Mesothelial cell of epicardium (in vitro differentiated cells): ENCODE measurements around the gene CCDC63. TPM values are rescaled to one million over a fixed set of nuclear protein-coding genes. Genes with fewer than 3 reads are reported as not detected.

ENCODE experiments used
- DNase-seq, 2 experiments: peaks; one replicate each; pipeline ENCODE4 v3.0.0; 2021; ENCODE audit warnings: low spot score in 2 of 2; ENCODE audit not compliant: unreplicated experiment in 2 of 2
- H3K27ac Mint-ChIP-seq: 2 replicates; pipeline ENCODE4 v1.8.0; 2021; ENCODE audit warnings: mixed read lengths
- H3K27me3 Mint-ChIP-seq: 2 replicates; pipeline ENCODE4 v1.8.0; 2021; ENCODE audit warnings: low read depth, mixed read lengths
- H3K36me3 Mint-ChIP-seq: 2 replicates; pipeline ENCODE4 v1.8.0; 2021; ENCODE audit warnings: mixed read lengths
- H3K4me1 Mint-ChIP-seq: 2 replicates; pipeline ENCODE4 v1.8.0; 2021; ENCODE audit warnings: mixed read lengths
- H3K4me3 Mint-ChIP-seq: 2 replicates; pipeline ENCODE4 v1.8.0; 2021; ENCODE audit warnings: mild to moderate bottlenecking, moderate library complexity, mixed read lengths
- H3K9me3 Mint-ChIP-seq: 2 replicates; pipeline ENCODE4 v1.8.0; 2021; ENCODE audit warnings: mixed read lengths
- CTCF ChIP-seq: fragments of 200-600 bp; sonication (generic); IDR thresholded peaks from one replicate; pipeline ENCODE4 v1.5.0; 2021; ENCODE audit warnings: antibody characterized with exemption; ENCODE audit not compliant: unreplicated experiment
- total RNA-seq: library from RNA; stranded (reverse); gene quantifications from 3 replicates; pipeline ENCODE4 v1.2.1, GENCODE V29; 2021

The CCDC63 gene
- total RNA-seq, 1 donor from 2014 or later, result not detected

GRCh38 chr12:110901401-110901800 lies 54.6 kb downstream of the CCDC63 start:
- H3K9me3 Mint-ChIP-seq, result no peaks in the 10 kb centered on the region
- no peaks in the 10 kb centered on the region for H3K4me1 Mint-ChIP-seq
- H3K4me3 Mint-ChIP-seq, result no peak overlapping the region
- peaks cover 7% of the 10 kb centered on the region for H3K27me3 Mint-ChIP-seq
- no peak for DNase-seq
- no peak overlapping the region for H3K27ac Mint-ChIP-seq
- H3K36me3 Mint-ChIP-seq, result no peaks in the 10 kb centered on the region
- TF ChIP-seq CTCF, result no peak

GRCh38 chr12:110903511-110903910 lies 56.7 kb downstream of the CCDC63 start:
- Mint-ChIP-seq H3K36me3 (no peaks in the 10 kb centered on the region), H3K9me3 (no peaks in the 10 kb centered on the region)

GRCh38 chr12:110906083-110906482 lies 59.3 kb downstream of the CCDC63 start:
- Mint-ChIP-seq H3K4me1 (no peaks in the 10 kb centered on the region), H3K27me3 (peaks cover 7% of the 10 kb centered on the region), H3K4me3 (no peak overlapping the region), H3K36me3 (no peaks in the 10 kb centered on the region), H3K27ac (no peak overlapping the region), H3K9me3 (no peaks in the 10 kb centered on the region)
- TF ChIP-seq CTCF, result no peak
- no peak for DNase-seq

More at GRCh38 chr12:110903511-110903910, 56.7 kb downstream of the CCDC63 start:
- TF ChIP-seq CTCF, result no peak
- no peak overlapping the region for H3K4me3 Mint-ChIP-seq
- H3K27me3 Mint-ChIP-seq, result peaks cover 7% of the 10 kb centered on the region
- H3K4me1 Mint-ChIP-seq, result no peaks in the 10 kb centered on the region
- no peak for DNase-seq
- no peak overlapping the region for H3K27ac Mint-ChIP-seq

- Mint-ChIP-seq H3K27me3 (peaks cover 7% of the 10 kb centered on the region), H3K27ac (no peak overlapping the region), H3K9me3 (no peaks in the 10 kb centered on the region), H3K36me3 (no peaks in the 10 kb centered on the region), H3K4me3 (no peak overlapping the region), H3K4me1 (no peaks in the 10 kb centered on the region)
- DNase-seq, result no peak
- no peak for TF ChIP-seq CTCF
Measured at GRCh38 chr12:110906516-110906915, 59.7 kb downstream of the CCDC63 start.

DNA sequence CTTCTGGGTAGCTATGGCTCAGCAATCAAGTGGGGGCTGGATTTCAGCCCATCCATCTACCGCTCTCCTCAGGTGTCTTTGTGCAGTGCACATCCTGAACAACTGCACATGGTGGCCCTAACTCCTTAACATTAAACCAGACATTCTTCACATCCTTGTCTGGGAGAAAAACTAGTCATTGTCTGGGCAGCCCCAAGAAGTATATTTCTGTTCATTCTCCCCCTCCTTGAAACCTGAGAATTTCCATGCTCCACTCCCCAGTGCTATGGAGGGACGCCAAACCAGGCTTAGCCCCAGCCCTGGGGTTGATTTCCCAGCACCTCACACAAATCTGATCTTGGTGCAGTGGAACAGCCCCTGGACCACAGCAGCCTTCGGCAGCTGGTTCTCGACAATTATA lies 60.2 kb downstream of the CCDC63 start:
- no peaks in the 10 kb centered on the region for H3K9me3 Mint-ChIP-seq
- no peak overlapping the region for H3K27ac Mint-ChIP-seq
- H3K4me1 Mint-ChIP-seq, result no peaks in the 10 kb centered on the region
- H3K27me3 Mint-ChIP-seq, result peaks cover 7% of the 10 kb centered on the region
- TF ChIP-seq CTCF, result no peak
- H3K4me3 Mint-ChIP-seq, result no peak overlapping the region
- no peak for DNase-seq
- no peaks in the 10 kb centered on the region for H3K36me3 Mint-ChIP-seq

- peaks cover 5% of the 10 kb centered on the region for H3K27me3 Mint-ChIP-seq
- TF ChIP-seq CTCF, result no peak
- H3K4me1 Mint-ChIP-seq, result no peaks in the 10 kb centered on the region
- no peak for DNase-seq
- no peaks in the 10 kb centered on the region for H3K36me3 Mint-ChIP-seq
- no peak overlapping the region for H3K4me3 Mint-ChIP-seq
- no peaks in the 10 kb centered on the region for H3K9me3 Mint-ChIP-seq
- no peak overlapping the region for H3K27ac Mint-ChIP-seq
Measured at GRCh38 chr12:110907583-110907982, 60.8 kb downstream of the CCDC63 start.
